Adrenal gland (tissue), 5 donors: Measurements from ENCODE around the gene GALNT5.

Experiments used
- CTCF ChIP-seq, 6 experiments: fragments of 450-650 bp in 4 of 6; fragments of 200-600 bp in 2 of 6; sonication (generic) in 1 of 6; IDR thresholded peaks; 1 replicate in 5 of 6; 2 replicates in 1 of 6; pipeline versions ENCODE4 v1.5.1 to v1.8.0; 2016 to 2021; ENCODE audit warnings: antibody characterized with exemption in 6 of 6, mild to moderate bottlenecking in 2 of 6, moderate library complexity in 1 of 6
- POLR2A ChIP-seq, 2 donors: fragments of 450-650 bp; IDR thresholded peaks; one replicate each; pipeline ENCODE4 v1.6.1; 2017; ENCODE audit warnings: antibody characterized with exemption in 2 of 2, mild to moderate bottlenecking in 2 of 2, moderate library complexity in 1 of 2
- donor health status: DM: no; HTN: no; CAD: no.

DNA sequence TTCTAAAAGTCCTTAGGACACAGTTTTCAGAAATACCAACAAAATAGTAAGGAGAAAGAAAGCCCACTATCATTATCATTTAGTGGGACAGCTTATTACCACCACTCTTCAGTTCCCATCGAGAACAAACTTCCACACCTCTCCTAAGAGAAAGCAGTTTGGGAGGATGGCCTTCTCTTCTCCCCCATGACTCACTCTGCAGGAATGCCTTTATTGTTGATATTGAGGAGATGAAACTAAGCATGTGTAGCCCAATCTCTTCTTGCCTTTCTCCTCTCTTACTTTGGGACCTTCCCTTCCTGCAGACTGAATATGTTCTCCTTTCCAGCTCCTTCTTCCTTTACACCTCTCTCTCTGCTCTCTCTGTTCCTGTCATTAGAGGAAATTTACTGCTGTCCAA lies 98.1 kb downstream of the GALNT5 start:
- TF ChIP-seq CTCF (IDR thresholded peaks at IDR 0.05) (no peak), POLR2A (IDR thresholded peaks at IDR 0.05) (no peak)
